ENCODE measurements around the gene UNC50. TPM values are rescaled to one million over a fixed set of nuclear protein-coding genes. Genes with fewer than 3 reads are reported as not detected.

The UNC50 gene
- total and polyA plus RNA-seq, 2 experiments from 2014 or later: 38.7 to 49.4 TPM

DNA sequence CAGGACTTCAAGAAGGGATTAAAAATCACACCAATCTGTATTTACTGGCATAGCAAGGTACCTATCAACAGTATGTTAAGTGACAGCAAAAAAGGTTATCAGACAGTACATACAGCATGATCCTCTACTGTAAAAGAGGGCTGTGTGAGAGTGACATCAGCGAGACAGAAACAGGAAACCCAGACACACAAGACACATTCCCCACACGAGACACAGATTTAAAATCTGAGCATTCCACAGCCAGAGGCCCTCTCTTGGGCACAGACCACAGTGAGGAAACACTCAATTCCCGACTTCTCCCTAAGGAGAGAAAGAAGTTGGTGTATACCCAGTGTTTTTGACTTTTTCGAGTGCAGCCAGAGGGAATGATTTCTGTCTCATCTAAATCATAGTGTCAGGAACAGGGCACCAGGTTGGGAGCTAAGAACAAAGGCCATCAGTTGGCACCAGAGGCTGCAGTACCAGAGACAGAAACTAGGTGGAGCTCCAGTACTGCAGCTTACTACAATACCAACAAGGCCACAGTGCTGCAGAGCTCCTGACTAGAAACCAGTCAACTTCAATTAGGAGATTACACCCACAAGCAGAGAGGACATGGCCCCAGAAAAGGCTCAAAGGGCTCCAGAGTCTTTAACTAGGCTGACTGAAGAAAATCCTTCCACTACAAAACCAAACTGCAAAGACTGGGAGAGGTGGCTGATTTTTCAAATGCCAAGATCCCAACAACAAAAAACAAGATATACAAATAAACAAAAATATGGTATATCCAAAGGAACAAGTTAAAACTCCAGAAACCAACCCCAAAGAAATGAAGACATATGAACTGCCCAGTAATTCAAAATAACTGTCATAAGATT is 41.0 kb downstream of the UNC50 start:
- H3K9me2 ChIP-seq (ENCODE audit: insufficient read depth): no peaks in the 10 kb centered on the region
- no peaks in the 10 kb centered on the region for H3F3A ChIP-seq (replicated peaks; ENCODE audit: low read depth)
- DNase-seq (ENCODE audit: low spot score): peak; percentile 87
- no peaks in the 10 kb centered on the region for H3K27me3 ChIP-seq (ENCODE audit: insufficient read depth)
- TF ChIP-seq, protein P1, sequence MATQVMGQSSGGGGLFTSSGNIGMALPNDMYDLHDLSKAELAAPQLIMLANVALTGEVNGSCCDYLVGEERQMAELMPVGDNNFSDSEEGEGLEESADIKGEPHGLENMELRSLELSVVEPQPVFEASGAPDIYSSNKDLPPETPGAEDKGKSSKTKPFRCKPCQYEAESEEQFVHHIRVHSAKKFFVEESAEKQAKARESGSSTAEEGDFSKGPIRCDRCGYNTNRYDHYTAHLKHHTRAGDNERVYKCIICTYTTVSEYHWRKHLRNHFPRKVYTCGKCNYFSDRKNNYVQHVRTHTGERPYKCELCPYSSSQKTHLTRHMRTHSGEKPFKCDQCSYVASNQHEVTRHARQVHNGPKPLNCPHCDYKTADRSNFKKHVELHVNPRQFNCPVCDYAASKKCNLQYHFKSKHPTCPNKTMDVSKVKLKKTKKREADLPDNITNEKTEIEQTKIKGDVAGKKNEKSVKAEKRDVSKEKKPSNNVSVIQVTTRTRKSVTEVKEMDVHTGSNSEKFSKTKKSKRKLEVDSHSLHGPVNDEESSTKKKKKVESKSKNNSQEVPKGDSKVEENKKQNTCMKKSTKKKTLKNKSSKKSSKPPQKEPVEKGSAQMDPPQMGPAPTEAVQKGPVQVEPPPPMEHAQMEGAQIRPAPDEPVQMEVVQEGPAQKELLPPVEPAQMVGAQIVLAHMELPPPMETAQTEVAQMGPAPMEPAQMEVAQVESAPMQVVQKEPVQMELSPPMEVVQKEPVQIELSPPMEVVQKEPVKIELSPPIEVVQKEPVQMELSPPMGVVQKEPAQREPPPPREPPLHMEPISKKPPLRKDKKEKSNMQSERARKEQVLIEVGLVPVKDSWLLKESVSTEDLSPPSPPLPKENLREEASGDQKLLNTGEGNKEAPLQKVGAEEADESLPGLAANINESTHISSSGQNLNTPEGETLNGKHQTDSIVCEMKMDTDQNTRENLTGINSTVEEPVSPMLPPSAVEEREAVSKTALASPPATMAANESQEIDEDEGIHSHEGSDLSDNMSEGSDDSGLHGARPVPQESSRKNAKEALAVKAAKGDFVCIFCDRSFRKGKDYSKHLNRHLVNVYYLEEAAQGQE (IDR thresholded peaks at IDR 0.05; ENCODE audit: unreplicated experiment): no peak
- TF ChIP-seq ZNF331 (CRISPR knock-in tag; IDR thresholded peaks at IDR 0.05; ENCODE audit: low read depth) (no peak), JUNB (IDR thresholded peaks at IDR 0.05; ENCODE audit: unreplicated experiment) (no peak), ZNF462 (CRISPR knock-in tag; IDR thresholded peaks at IDR 0.05) (no peak), CTCF (conservative IDR thresholded peaks at IDR 0.05; ENCODE audit: low read depth in 2 of 2) (peak; percentile 95), ZNF114 (CRISPR knock-in tag; IDR thresholded peaks at IDR 0.05) (no peak)
- Mint-ChIP-seq H3K9me3 (no peaks in the 10 kb centered on the region; the same call in 2 of the 3 replicates), H3K27me3 (ENCODE audit: insufficient read depth, low read depth, poor library complexity) (no peaks in the 10 kb centered on the region), H3K4me1 (peaks cover 9% of the 10 kb centered on the region; the same call in 2 of the 3 replicates), H3K27ac (no peak overlapping the region), H3K4me3 (no peak overlapping the region), H3K36me3 (ENCODE audit: low read depth) (no peaks in the 10 kb centered on the region)
- H3K27ac ChIP-seq (ENCODE audit: low read depth): no peak overlapping the region
- H4K20me1 ChIP-seq (replicated peaks; ENCODE audit: insufficient read depth): no peaks in the 10 kb centered on the region
- H2AFZ ChIP-seq: 0 out of 2 replicates have a peak overlapping the region, but pooled peaks have one; percentile 0
- no peaks in the 10 kb centered on the region for H3K36me3 ChIP-seq (ENCODE audit: insufficient read depth)
- H3K79me2 ChIP-seq (replicated peaks; ENCODE audit: insufficient read depth): no peaks in the 10 kb centered on the region
- peaks cover 8% of the 10 kb centered on the region for H3K4me1 ChIP-seq (ENCODE audit: insufficient read depth)
- peak; percentile 97 for ATAC-seq
- no peak overlapping the region for H3K4me3 ChIP-seq
- no peak overlapping the region for H3K4me2 ChIP-seq

Measured in GM23338 (cell line).